Mononuclear cell (primary cell): Measurements from ENCODE around the gene SCMH1. TPM values are rescaled to one million over a fixed set of nuclear protein-coding genes. Genes with fewer than 3 reads are reported as not detected.

Source experiments
- H3K27me3 ChIP-seq: 2 replicates; pipeline ENCODE4 v1.6.0; 2011; ENCODE audit warnings: low read length, control low read depth; ENCODE audit not compliant: insufficient read depth
- H3K4me1 ChIP-seq: 2 replicates; pipeline ENCODE4 v1.5.1; 2011; ENCODE audit warnings: mild to moderate bottlenecking, low read length, control low read depth; ENCODE audit not compliant: insufficient read depth
- H3K4me3 ChIP-seq: 2 replicates; pipeline ENCODE4 v1.5.1; 2011; ENCODE audit warnings: mild to moderate bottlenecking, low read length, moderate library complexity
- H3K9me3 ChIP-seq: 2 replicates; pipeline ENCODE4 v1.5.1; 2011; ENCODE audit warnings: low read depth, mild to moderate bottlenecking, control low read depth, low read length
- total RNA-seq: library from RNA; depleted of rRNA; stranded (reverse); fragments of >200 nt; gene quantifications from one replicate; pipeline ENCODE4 v1.2.3, GENCODE V29; 2012

Gene SCMH1
- total RNA-seq, 1 donor: 13.5 TPM

GRCh38 chr1:40977716-40978115, 264.4 kb downstream of the SCMH1 start:
- peaks cover 24% of the 10 kb centered on the region for H3K4me1 ChIP-seq
- H3K27me3 ChIP-seq: no peaks in the 10 kb centered on the region
- H3K4me3 ChIP-seq: no peak overlapping the region
- no peaks in the 10 kb centered on the region for H3K9me3 ChIP-seq

Other genes starting within 250 kb of the SCMH1 start
- gene SLFNL1, start 220.6 kb downstream of the SCMH1 start, total RNA-seq: 0.10 TPM
- gene FOXO6, start 119.1 kb upstream of the SCMH1 start, total RNA-seq: 0.31 TPM
- gene EDN2, start 242.4 kb upstream of the SCMH1 start, total RNA-seq: not detected